ENCODE measurements around the gene ALDH1A2.
A peak's percentile ranks its signal among the peaks of the same experiment; 100 is the strongest.

The ALDH1A2 gene

DNA sequence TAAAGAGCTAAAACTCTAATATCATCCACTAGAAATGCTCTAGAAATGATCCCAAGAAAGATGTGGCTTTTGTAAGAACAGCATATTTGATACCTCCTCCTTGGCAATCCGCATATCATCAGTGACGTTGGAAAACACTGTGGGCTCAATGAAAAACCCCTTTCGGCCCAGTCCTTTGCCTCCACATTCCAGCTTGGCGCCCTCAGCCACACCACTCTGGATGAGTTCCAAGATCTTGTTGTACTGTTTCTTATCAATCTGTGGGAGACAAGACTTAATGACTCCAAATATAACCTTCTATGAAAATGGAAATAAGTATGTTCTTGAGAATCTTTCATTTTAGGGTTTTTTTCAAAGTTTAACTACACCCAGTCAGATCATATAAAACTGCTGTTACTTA lies 103.6 kb downstream of the ALDH1A2 start:
- H2AFZ ChIP-seq (ENCODE audit: low read depth), result no peak overlapping the region
- no peak overlapping the region for H3K4me2 ChIP-seq
- TF ChIP-seq, protein P1, sequence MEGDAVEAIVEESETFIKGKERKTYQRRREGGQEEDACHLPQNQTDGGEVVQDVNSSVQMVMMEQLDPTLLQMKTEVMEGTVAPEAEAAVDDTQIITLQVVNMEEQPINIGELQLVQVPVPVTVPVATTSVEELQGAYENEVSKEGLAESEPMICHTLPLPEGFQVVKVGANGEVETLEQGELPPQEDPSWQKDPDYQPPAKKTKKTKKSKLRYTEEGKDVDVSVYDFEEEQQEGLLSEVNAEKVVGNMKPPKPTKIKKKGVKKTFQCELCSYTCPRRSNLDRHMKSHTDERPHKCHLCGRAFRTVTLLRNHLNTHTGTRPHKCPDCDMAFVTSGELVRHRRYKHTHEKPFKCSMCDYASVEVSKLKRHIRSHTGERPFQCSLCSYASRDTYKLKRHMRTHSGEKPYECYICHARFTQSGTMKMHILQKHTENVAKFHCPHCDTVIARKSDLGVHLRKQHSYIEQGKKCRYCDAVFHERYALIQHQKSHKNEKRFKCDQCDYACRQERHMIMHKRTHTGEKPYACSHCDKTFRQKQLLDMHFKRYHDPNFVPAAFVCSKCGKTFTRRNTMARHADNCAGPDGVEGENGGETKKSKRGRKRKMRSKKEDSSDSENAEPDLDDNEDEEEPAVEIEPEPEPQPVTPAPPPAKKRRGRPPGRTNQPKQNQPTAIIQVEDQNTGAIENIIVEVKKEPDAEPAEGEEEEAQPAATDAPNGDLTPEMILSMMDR (conservative IDR thresholded peaks at IDR 0.05; ENCODE audit: low read depth, low read length), result no peak
- H3K4me1 ChIP-seq (ENCODE audit: low read depth, poor library complexity, severe bottlenecking), result no peaks in the 10 kb centered on the region
- H3K9ac ChIP-seq, result no peak overlapping the region
- H3K27ac ChIP-seq, result no peak overlapping the region
- H3K4me3 ChIP-seq (IDR thresholded peaks at IDR 0.05; ENCODE audit: insufficient read depth, low read depth, low read length), result no peak overlapping the region
- no peaks in the 10 kb centered on the region for H3K27me3 ChIP-seq (ENCODE audit: insufficient read depth, low read depth)
- no peaks in the 10 kb centered on the region for H4K20me1 ChIP-seq (ENCODE audit: insufficient read depth)
- H3K79me2 ChIP-seq (ENCODE audit: insufficient read depth, low read depth), result no peaks in the 10 kb centered on the region
- H3K36me3 ChIP-seq (ENCODE audit: insufficient read depth), result no peaks in the 10 kb centered on the region

DNA sequence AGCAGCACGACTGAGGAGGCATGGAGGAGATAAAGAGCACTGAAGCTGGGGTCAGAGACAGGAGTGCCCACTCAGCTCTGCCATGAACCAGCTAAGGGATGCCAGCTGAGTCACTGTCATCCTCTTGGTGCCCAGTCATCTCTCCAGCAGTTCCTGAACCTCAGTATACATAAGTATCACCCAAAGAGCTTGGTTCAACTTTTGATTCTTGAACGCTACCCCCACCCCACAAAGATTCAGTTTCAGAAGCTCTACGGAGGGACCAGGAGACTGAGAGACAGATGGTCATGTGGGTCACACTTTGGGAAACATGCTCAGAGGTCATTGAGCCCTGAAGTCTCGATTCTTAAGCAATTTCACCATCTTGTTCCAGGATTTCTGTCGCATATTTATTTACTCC lies 108.4 kb downstream of the ALDH1A2 start:
- H2AFZ ChIP-seq (ENCODE audit: low read depth), result 0 out of 2 replicates have a peak overlapping the region, but pooled peaks have one; percentile 18
- H4K20me1 ChIP-seq (ENCODE audit: insufficient read depth), result no peaks in the 10 kb centered on the region
- no peak overlapping the region for H3K27ac ChIP-seq
- no peak overlapping the region for H3K4me3 ChIP-seq (IDR thresholded peaks at IDR 0.05; ENCODE audit: insufficient read depth, low read depth, low read length)
- no peaks in the 10 kb centered on the region for H3K4me1 ChIP-seq (ENCODE audit: low read depth, poor library complexity, severe bottlenecking)
- TF ChIP-seq, protein P1 (conservative IDR thresholded peaks at IDR 0.05; ENCODE audit: low read depth, low read length), result no peak
- no peaks in the 10 kb centered on the region for H3K36me3 ChIP-seq (ENCODE audit: insufficient read depth)
- no peak overlapping the region for H3K9ac ChIP-seq
- H3K79me2 ChIP-seq (ENCODE audit: insufficient read depth, low read depth), result no peaks in the 10 kb centered on the region
- no peak overlapping the region for H3K4me2 ChIP-seq
- no peaks in the 10 kb centered on the region for H3K27me3 ChIP-seq (ENCODE audit: insufficient read depth, low read depth)

DNA sequence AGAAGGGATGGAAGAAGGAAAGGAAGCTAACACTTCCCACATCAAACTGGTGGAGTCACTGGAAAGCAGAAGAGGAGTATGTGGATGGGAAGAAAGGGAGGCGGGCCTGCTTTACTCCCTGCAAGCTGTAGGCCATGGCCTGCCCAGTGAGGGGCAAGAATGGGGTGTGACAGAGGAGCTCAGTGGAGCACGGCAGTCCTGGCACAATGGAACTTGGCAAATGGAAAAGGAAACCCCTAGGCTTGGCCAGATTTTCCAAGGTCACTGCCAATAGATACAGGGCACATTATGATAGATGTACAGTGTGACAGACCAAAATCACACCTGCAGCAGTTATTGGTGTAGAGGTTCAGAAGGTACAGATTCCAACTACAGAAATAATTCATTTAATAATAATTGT lies 111.6 kb downstream of the ALDH1A2 start:
- TF ChIP-seq, protein P1 (conservative IDR thresholded peaks at IDR 0.05; ENCODE audit: low read depth, low read length), result no peak

DNA sequence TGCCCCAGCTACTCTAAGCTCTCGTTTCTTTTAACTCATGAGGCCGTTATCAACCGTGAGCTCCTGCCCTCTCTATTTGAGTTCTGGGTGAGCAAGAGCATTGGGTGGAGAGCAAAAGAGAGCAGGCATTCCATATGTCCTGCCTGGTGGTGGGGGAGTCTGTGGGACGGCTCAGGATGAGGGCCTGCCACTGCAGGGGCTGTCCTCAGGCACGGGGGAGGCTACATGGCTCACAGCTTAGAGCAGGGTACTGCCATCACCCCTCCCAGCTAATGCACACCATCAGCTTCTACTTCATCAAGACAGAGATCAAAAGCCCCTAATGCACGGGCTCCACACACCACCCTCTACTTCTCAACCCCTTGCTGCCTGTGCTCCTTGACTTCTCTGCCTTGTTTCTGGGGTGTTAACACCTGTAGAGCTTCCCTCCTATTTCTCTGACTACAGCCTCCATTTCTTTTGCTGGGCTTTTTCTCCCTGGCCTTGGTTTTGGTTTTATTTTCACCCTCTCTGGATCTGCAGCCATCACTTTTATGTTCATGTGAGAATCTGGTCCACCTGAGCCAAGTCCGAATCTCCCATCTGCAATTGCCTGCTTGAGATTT lies 114.1 kb downstream of the ALDH1A2 start:
- H3K9ac ChIP-seq, result no peak overlapping the region
- no peak overlapping the region for H3K4me2 ChIP-seq
- no peak overlapping the region for H2AFZ ChIP-seq (ENCODE audit: low read depth)
- no peaks in the 10 kb centered on the region for H3K79me2 ChIP-seq (ENCODE audit: insufficient read depth, low read depth)
- H3K4me3 ChIP-seq (IDR thresholded peaks at IDR 0.05; ENCODE audit: insufficient read depth, low read depth, low read length), result no peak overlapping the region
- no peak overlapping the region for H3K27ac ChIP-seq
- TF ChIP-seq, protein P1 (conservative IDR thresholded peaks at IDR 0.05; ENCODE audit: low read depth, low read length), result no peak
- no peaks in the 10 kb centered on the region for H4K20me1 ChIP-seq (ENCODE audit: insufficient read depth)
- H3K27me3 ChIP-seq (ENCODE audit: insufficient read depth, low read depth), result no peaks in the 10 kb centered on the region
- H3K4me1 ChIP-seq (ENCODE audit: low read depth, poor library complexity, severe bottlenecking), result no peaks in the 10 kb centered on the region
- no peaks in the 10 kb centered on the region for H3K36me3 ChIP-seq (ENCODE audit: insufficient read depth)

More for the DNA sequence above, 111.6 kb downstream of the ALDH1A2 start:
- no peak overlapping the region for H3K4me3 ChIP-seq (IDR thresholded peaks at IDR 0.05; ENCODE audit: insufficient read depth, low read depth, low read length)
- H3K36me3 ChIP-seq (ENCODE audit: insufficient read depth), result no peaks in the 10 kb centered on the region
- no peak overlapping the region for H3K9ac ChIP-seq
- H3K27me3 ChIP-seq (ENCODE audit: insufficient read depth, low read depth), result no peaks in the 10 kb centered on the region
- no peaks in the 10 kb centered on the region for H3K4me1 ChIP-seq (ENCODE audit: low read depth, poor library complexity, severe bottlenecking)
- no peaks in the 10 kb centered on the region for H4K20me1 ChIP-seq (ENCODE audit: insufficient read depth)
- no peaks in the 10 kb centered on the region for H3K79me2 ChIP-seq (ENCODE audit: insufficient read depth, low read depth)
- H2AFZ ChIP-seq (ENCODE audit: low read depth), result no peak overlapping the region
- H3K4me2 ChIP-seq, result no peak overlapping the region
- H3K27ac ChIP-seq, result no peak overlapping the region
